Measurements from ENCODE around the gene MFSD2A.

Gene MFSD2A

GRCh38 chr1:39995973-39996393, 41.0 kb downstream of the MFSD2A start:
- H3K9me3 ChIP-seq (ENCODE audit: control insufficient read depth, low read length), result no peaks in the 10 kb centered on the region
- H3K4me2 ChIP-seq (ENCODE audit: low read length), result no peak overlapping the region
- H3K27me3 ChIP-seq (ENCODE audit: control insufficient read depth, insufficient read depth, low read length), result no peaks in the 10 kb centered on the region
- H3K36me3 ChIP-seq (ENCODE audit: control insufficient read depth, insufficient read depth, low read length), result no peaks in the 10 kb centered on the region
- H3K4me3 ChIP-seq (ENCODE audit: low read depth, low read length), result no peak overlapping the region
- no peaks in the 10 kb centered on the region for H3K4me1 ChIP-seq
- H3K9ac ChIP-seq, result no peak overlapping the region
- H3K27ac ChIP-seq, result no peak overlapping the region
- TF ChIP-seq CTCF (IDR thresholded peaks at IDR 0.05), result no peak
- no peak overlapping the region for H2AFZ ChIP-seq
- H3K79me2 ChIP-seq, result no peaks in the 10 kb centered on the region

- Histone ChIP-seq H3K4me3 (ENCODE audit: low read depth, low read length) (no peak overlapping the region), H3K79me2 (no peaks in the 10 kb centered on the region), H3K4me1 (no peaks in the 10 kb centered on the region), H2AFZ (no peak overlapping the region), H3K36me3 (ENCODE audit: control insufficient read depth, insufficient read depth, low read length) (no peaks in the 10 kb centered on the region), H3K4me2 (ENCODE audit: low read length) (no peak overlapping the region), H3K9ac (no peak overlapping the region), H3K9me3 (ENCODE audit: control insufficient read depth, low read length) (no peaks in the 10 kb centered on the region), H3K27ac (no peak overlapping the region), H3K27me3 (ENCODE audit: control insufficient read depth, insufficient read depth, low read length) (no peaks in the 10 kb centered on the region)
- TF ChIP-seq CTCF (IDR thresholded peaks at IDR 0.05), result no peak
Observed at GRCh38 chr1:39996396-39997004, 41.6 kb downstream of the MFSD2A start.

- Histone ChIP-seq H2AFZ (no peak overlapping the region), H3K4me1 (no peaks in the 10 kb centered on the region), H3K27ac (no peak overlapping the region), H3K79me2 (no peaks in the 10 kb centered on the region), H3K27me3 (ENCODE audit: control insufficient read depth, insufficient read depth, low read length) (no peaks in the 10 kb centered on the region), H3K9ac (no peak overlapping the region), H3K4me3 (ENCODE audit: low read depth, low read length) (no peak overlapping the region), H3K4me2 (ENCODE audit: low read length) (no peak overlapping the region), H3K9me3 (ENCODE audit: control insufficient read depth, low read length) (no peaks in the 10 kb centered on the region), H3K36me3 (ENCODE audit: control insufficient read depth, insufficient read depth, low read length) (no peaks in the 10 kb centered on the region)
- TF ChIP-seq CTCF (IDR thresholded peaks at IDR 0.05), result no peak
Observed at GRCh38 chr1:40001456-40001855, 46.5 kb downstream of the MFSD2A start.

- TF ChIP-seq CTCF (IDR thresholded peaks at IDR 0.05), result no peak
- Histone ChIP-seq H3K27ac (no peak overlapping the region), H3K4me3 (ENCODE audit: low read depth, low read length) (no peak overlapping the region)
Observed at GRCh38 chr1:40003156-40004093, 48.5 kb downstream of the MFSD2A start.

More at GRCh38 chr1:40003156-40004093, 48.5 kb downstream of the MFSD2A start:
- Histone ChIP-seq H3K27me3 (ENCODE audit: control insufficient read depth, insufficient read depth, low read length) (no peaks in the 10 kb centered on the region), H3K4me1 (no peaks in the 10 kb centered on the region), H2AFZ (no peak overlapping the region), H3K4me2 (ENCODE audit: low read length) (no peak overlapping the region), H3K9me3 (ENCODE audit: control insufficient read depth, low read length) (no peaks in the 10 kb centered on the region), H3K9ac (no peak overlapping the region), H3K79me2 (no peaks in the 10 kb centered on the region), H3K36me3 (ENCODE audit: control insufficient read depth, insufficient read depth, low read length) (no peaks in the 10 kb centered on the region)

Measured in parathyroid adenoma (tissue), 2 donors.